ENCODE data around the gene MLLT3.
A peak's percentile ranks its signal among the peaks of the same experiment; 100 is the strongest.

The MLLT3 gene

DNA sequence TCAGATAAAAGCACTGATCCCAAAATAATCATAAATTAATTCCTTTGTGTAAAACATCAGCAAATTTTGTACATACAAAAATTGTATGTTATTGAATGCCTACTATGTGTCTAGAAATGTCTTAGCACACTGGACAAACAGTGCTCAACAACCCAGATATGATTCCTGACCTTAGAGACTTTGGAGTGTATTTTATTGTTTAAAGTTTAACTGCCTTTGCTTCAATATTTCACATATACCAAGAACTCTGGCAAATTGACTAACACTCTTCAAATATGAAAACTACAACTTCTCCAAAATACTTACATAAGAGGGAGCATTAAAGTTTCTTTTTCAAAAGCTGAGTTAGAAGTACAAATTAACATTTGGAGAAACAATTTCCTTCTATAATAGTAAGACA, 231.9 kb downstream of the MLLT3 start:
- DNase-seq (ENCODE audit: low read depth, low spot score) = no peak
- ChIA-PET CTCF (no interaction called here), POLR2A (no interaction called here)
- H3K4me3 ChIP-seq (ENCODE audit: low read depth, low read length) = no peak overlapping the region
- TF ChIP-seq, protein P1, sequence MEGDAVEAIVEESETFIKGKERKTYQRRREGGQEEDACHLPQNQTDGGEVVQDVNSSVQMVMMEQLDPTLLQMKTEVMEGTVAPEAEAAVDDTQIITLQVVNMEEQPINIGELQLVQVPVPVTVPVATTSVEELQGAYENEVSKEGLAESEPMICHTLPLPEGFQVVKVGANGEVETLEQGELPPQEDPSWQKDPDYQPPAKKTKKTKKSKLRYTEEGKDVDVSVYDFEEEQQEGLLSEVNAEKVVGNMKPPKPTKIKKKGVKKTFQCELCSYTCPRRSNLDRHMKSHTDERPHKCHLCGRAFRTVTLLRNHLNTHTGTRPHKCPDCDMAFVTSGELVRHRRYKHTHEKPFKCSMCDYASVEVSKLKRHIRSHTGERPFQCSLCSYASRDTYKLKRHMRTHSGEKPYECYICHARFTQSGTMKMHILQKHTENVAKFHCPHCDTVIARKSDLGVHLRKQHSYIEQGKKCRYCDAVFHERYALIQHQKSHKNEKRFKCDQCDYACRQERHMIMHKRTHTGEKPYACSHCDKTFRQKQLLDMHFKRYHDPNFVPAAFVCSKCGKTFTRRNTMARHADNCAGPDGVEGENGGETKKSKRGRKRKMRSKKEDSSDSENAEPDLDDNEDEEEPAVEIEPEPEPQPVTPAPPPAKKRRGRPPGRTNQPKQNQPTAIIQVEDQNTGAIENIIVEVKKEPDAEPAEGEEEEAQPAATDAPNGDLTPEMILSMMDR (IDR thresholded peaks at IDR 0.05; ENCODE audit: insufficient read depth, low read length, missing control alignments) = no peak

GRCh38 chr9:20387062-20387461, 235.2 kb downstream of the MLLT3 start:
- H3K4me3 ChIP-seq (ENCODE audit: low read depth, low read length) = no peak overlapping the region
- DNase-seq (ENCODE audit: low read depth, low spot score) = no peak
- TF ChIP-seq, protein P1 (IDR thresholded peaks at IDR 0.05; ENCODE audit: insufficient read depth, low read length, missing control alignments) = no peak
- ChIA-PET CTCF (no interaction called here), POLR2A (no interaction called here)

- POLR2A ChIA-PET = no interaction called here
- TF ChIP-seq, protein P1 (IDR thresholded peaks at IDR 0.05; ENCODE audit: insufficient read depth, low read length, missing control alignments) = no peak
- H3K4me3 ChIP-seq (ENCODE audit: low read depth, low read length) = no peak overlapping the region
- no peak for DNase-seq (ENCODE audit: low read depth, low spot score)
- CTCF ChIA-PET = no interaction called here
These were observed 237.7 kb downstream of the MLLT3 start for GRCh38 chr9:20384642-20385041.

GRCh38 chr9:20382460-20383071, 239.7 kb downstream of the MLLT3 start:
- POLR2A ChIA-PET = no interaction called here
- TF ChIP-seq, protein P1 (IDR thresholded peaks at IDR 0.05; ENCODE audit: insufficient read depth, low read length, missing control alignments) = no peak
- CTCF ChIA-PET = interaction anchor here (0.6 kb wide), 1 partner anchor 456 kb away, joined by 3 read pairs; no protein-coding TSS in a partner anchor
- H3K4me3 ChIP-seq (ENCODE audit: low read depth, low read length) = no peak overlapping the region
- peak; percentile 41 for DNase-seq (ENCODE audit: low read depth, low spot score)

- POLR2A ChIA-PET = no interaction called here
- no peak for DNase-seq (ENCODE audit: low read depth, low spot score)
- no peak overlapping the region for H3K4me3 ChIP-seq (ENCODE audit: low read depth, low read length)
- CTCF ChIA-PET = interaction anchor here (1.1 kb wide), 1 partner anchor 505 kb away, joined by 3 read pairs; no protein-coding TSS in a partner anchor
- TF ChIP-seq, protein P1 (IDR thresholded peaks at IDR 0.05; ENCODE audit: insufficient read depth, low read length, missing control alignments) = no peak
These were observed 241.8 kb downstream of the MLLT3 start for GRCh38 chr9:20380546-20380945.

DNA sequence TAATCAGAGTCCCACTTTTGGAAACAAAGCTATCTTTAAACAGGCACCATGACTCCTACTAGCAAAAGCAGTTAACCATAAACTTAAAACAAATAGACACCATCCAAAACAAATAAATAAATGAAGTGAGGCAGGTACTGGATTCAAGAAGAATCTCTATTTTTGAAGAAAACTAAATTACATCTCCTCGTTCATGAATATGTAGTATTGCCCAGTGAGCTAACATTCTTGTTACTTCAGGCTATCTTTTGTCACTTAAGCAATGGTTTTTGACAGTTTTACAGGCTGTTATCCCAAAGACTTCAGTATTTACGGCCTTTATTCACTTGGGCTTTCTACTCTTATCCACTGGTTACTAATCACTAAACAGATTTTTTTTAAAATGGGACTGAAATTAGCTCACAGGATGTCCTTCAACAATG, 242.5 kb downstream of the MLLT3 start:
- no peak for DNase-seq (ENCODE audit: low read depth, low spot score)
- no peak overlapping the region for H3K4me3 ChIP-seq (ENCODE audit: low read depth, low read length)
- ChIA-PET CTCF (interaction anchor here (0.6 to 1.1 kb wide), 2 partner anchors 22 to 506 kb away, joined by 3 read pairs; no protein-coding TSS in a partner anchor), POLR2A (no interaction called here)
- TF ChIP-seq, protein P1 (IDR thresholded peaks at IDR 0.05; ENCODE audit: insufficient read depth, low read length, missing control alignments) = no peak

Data from AG04449 (cell line).